IMR-90 (cell line): Measurements from ENCODE around the gene GCC2. TPM values are rescaled to one million over a fixed set of nuclear protein-coding genes. Genes with fewer than 3 reads are reported as not detected.
"Not testable (repeated sequence)": the region's sequence is repeated elsewhere in the genome, so short reads cannot be mapped to it uniquely, and the experiment has no call there.

Experiments
- ATAC-seq: fragments of 200-7000 bp; cut with Tn5 transposase; 2 replicates; pipeline ENCODE4 v1.9.1; 2020; ENCODE audit warnings: low read depth, mild to moderate bottlenecking, moderate library complexity
- BruUV-seq: library from RNA; stranded (reverse); fragments of 400-500 nt; replicated peaks from 2 replicates; lab custom pipeline; 2021; lab: Mats Ljungman, UMichigan
- CTCF ChIA-PET: fragments of 300-600 bp; formaldehyde crosslinking; extraction: SDS; loops from one replicate; lab custom pipeline; 2021; ENCODE audit warnings: antibody characterized with exemption; lab: Yijun Ruan, JAX
- POLR2A ChIA-PET: fragments of 300-600 bp; sonication (Branson Sonifier 250); formaldehyde crosslinking; loops from one replicate; lab custom pipeline; 2022; ENCODE audit warnings: antibody characterized with exemption; ENCODE audit not compliant: unreplicated experiment; lab: Charles Lee
- DNase-seq: peaks from one replicate; pipeline ENCODE4 v3.0.0; 2013
- H2AFZ ChIP-seq: replicated peaks from 2 replicates; pipeline ENCODE3; 2013; ENCODE audit warnings: low read length, mild to moderate bottlenecking; ENCODE audit not compliant: poor library complexity
- H2AK5ac ChIP-seq: 2 replicates; pipeline ENCODE4 v1.6.1; 2013; ENCODE audit warnings: low read depth, low read length, inconsistent platforms
- H2AK9ac ChIP-seq: replicated peaks from 2 replicates; pipeline ENCODE3; 2013; ENCODE audit warnings: mild to moderate bottlenecking, low read depth, low read length, moderate library complexity; ENCODE audit not compliant: poor library complexity
- H2BK120ac ChIP-seq: 2 replicates; pipeline ENCODE4 v1.6.1; 2013; ENCODE audit warnings: low read depth, low read length, inconsistent platforms
- H2BK15ac ChIP-seq: 3 replicates; pipeline ENCODE4 v1.6.1; 2013; ENCODE audit warnings: low read depth, low read length, inconsistent platforms
- H2BK20ac ChIP-seq: 2 replicates; pipeline ENCODE4 v1.6.1; 2013; ENCODE audit warnings: low read depth, mild to moderate bottlenecking, inconsistent platforms, low read length, moderate library complexity
- H2BK5ac ChIP-seq: 2 replicates; pipeline ENCODE4 v1.6.1; 2013; ENCODE audit warnings: mild to moderate bottlenecking, low read depth, low read length, inconsistent platforms; ENCODE audit not compliant: poor library complexity, severe bottlenecking
- H3K14ac ChIP-seq: replicated peaks from 2 replicates; pipeline ENCODE4 v1.6.1; 2013; ENCODE audit warnings: low read depth, low read length, inconsistent platforms
- H3K18ac ChIP-seq: 2 replicates; pipeline ENCODE4 v1.6.1; 2013; ENCODE audit warnings: low read depth, low read length, control low read depth
- H3K23ac ChIP-seq: 2 replicates; pipeline ENCODE4 v1.6.1; 2013; ENCODE audit warnings: low read depth, low read length, inconsistent platforms
- H3K27ac ChIP-seq: 2 replicates; pipeline ENCODE4 v1.5.1; 2013; ENCODE audit warnings: mild to moderate bottlenecking, control low read depth, low read length; ENCODE audit not compliant: insufficient read depth
- H3K27me3 ChIP-seq: 2 replicates; pipeline ENCODE4 v1.6.1; 2013; ENCODE audit warnings: low read length; ENCODE audit not compliant: control insufficient read depth, insufficient read depth
- H3K36me3 ChIP-seq: 2 replicates; pipeline ENCODE4 v1.6.1; 2013; ENCODE audit warnings: low read length, mixed read lengths; ENCODE audit not compliant: control insufficient read depth, insufficient read depth
- H3K4ac ChIP-seq: 2 replicates; pipeline ENCODE4 v1.6.1; 2013; ENCODE audit warnings: low read depth, low read length, inconsistent platforms
- H3K4me1 ChIP-seq: 2 replicates; pipeline ENCODE4 v1.6.1; 2013; ENCODE audit warnings: low read length, mixed read lengths; ENCODE audit not compliant: control insufficient read depth, insufficient read depth
- H3K4me2 ChIP-seq: 2 replicates; pipeline ENCODE4 v1.6.1; 2013; ENCODE audit warnings: low read depth, mild to moderate bottlenecking, control low read depth, low read length, moderate library complexity
- H3K4me3 ChIP-seq: 2 replicates; pipeline ENCODE4 v1.5.1; 2013; ENCODE audit warnings: low read depth, mild to moderate bottlenecking, control low read depth, low read length, moderate library complexity; ENCODE audit not compliant: insufficient read depth
- H3K56ac ChIP-seq: 2 replicates; pipeline ENCODE4 v1.6.1; 2013; ENCODE audit warnings: low read length, inconsistent platforms; ENCODE audit not compliant: insufficient read depth; ENCODE audit errors: extremely low read depth
- H3K79me1 ChIP-seq, 2 experiments: 2 replicates each; pipeline ENCODE4 v1.6.1; 2013; ENCODE audit warnings: low read length in 2 of 2, inconsistent platforms in 1 of 2, low read depth in 1 of 2
- H3K9ac ChIP-seq: 2 replicates; pipeline ENCODE4 v1.6.1; 2013; ENCODE audit warnings: low read depth, low read length, control low read depth
- H3K9me1 ChIP-seq: 2 replicates; pipeline ENCODE4 v1.6.1; 2013; ENCODE audit warnings: low read length, inconsistent platforms; ENCODE audit not compliant: insufficient read depth
- H3K9me3 ChIP-seq: 2 replicates; pipeline ENCODE4 v1.6.1; 2013; ENCODE audit warnings: low read length; ENCODE audit not compliant: control insufficient read depth, insufficient read depth
- H4K20me1 ChIP-seq: 2 replicates; pipeline ENCODE4 v1.6.1; 2013; ENCODE audit warnings: low read length, inconsistent platforms; ENCODE audit not compliant: insufficient read depth
- H4K5ac ChIP-seq: 2 replicates; pipeline ENCODE4 v1.6.1; 2013; ENCODE audit warnings: mild to moderate bottlenecking, low read depth, low read length, control low read depth
- H4K8ac ChIP-seq, 2 experiments: 2 replicates each; pipeline ENCODE4 v1.6.1; 2013; ENCODE audit warnings: low read depth in 2 of 2, low read length in 2 of 2, control low read depth in 1 of 2, inconsistent platforms in 1 of 2
- H4K91ac ChIP-seq: 2 replicates; pipeline ENCODE4 v1.6.1; 2013; ENCODE audit warnings: low read depth, low read length, inconsistent platforms; ENCODE audit not compliant: insufficient read depth
- WGBS, 2 experiments: methylation state at CpG; one replicate each; pipeline versions ENCODE4 v1.1.5 to v1.1.7; 2013; ENCODE audit warnings: missing lambda C conversion rate in 2 of 2; ENCODE audit not compliant: insufficient read length in 1 of 2; ENCODE audit errors: extremely low coverage in 2 of 2; 5-methylcytosine and 5-hydroxymethylcytosine counted together
- dilution Hi-C: fragments of 300-500 bp; cut with HindIII; formaldehyde crosslinking; loops from one replicate; pipeline ENCODE4 v1.14.3; 2018; ENCODE audit warnings: low sequenced_read_pairs; ENCODE audit not compliant: unreplicated experiment
- in situ Hi-C: fragments of 300-500 bp; cut with MboI; formaldehyde crosslinking; loops from 3 replicates; pipeline ENCODE4 v1.14.3; 2019; ENCODE audit warnings: low sequenced_read_pairs, inconsistent platforms, mixed read lengths
- intact Hi-C: fragments of 100-400 bp; cut with micrococcal nuclease; formaldehyde crosslinking; loops from 2 replicates; pipeline ENCODE4 v1.10.0; 2022
- polyA plus RNA-seq, 3 experiments: library from polyadenylated mRNA; depleted of rRNA; stranded (reverse); fragments of >200 nt; gene quantifications; 2 replicates each; pipeline ENCODE4 v1.2.3, GENCODE V29; 2012; ENCODE audit warnings: low replicate concordance in 1 of 3
- total RNA-seq: library from RNA; depleted of rRNA; stranded (reverse); fragments of >200 nt; gene quantifications from 2 replicates; pipeline ENCODE4 v1.2.3, GENCODE V29; 2012

Gene GCC2
- total and polyA plus RNA-seq, 2 of the 4 experiments (the other 2 are of a cell fraction): 6.4 to 8.6 TPM

GRCh38 chr2:108496167-108496566 is 47.2 kb downstream of the GCC2 start:
- WGBS, 2 experiments: no CpG with 5 or more reads among the region's 3 CpGs
- dilution Hi-C loops, H3K4me3 ChIP-seq, H3K4me1 ChIP-seq, H3K27ac ChIP-seq, BruUV-seq, H3K4me2 ChIP-seq, H2BK120ac ChIP-seq, ATAC-seq, H3K23ac ChIP-seq, H3K56ac ChIP-seq, H4K8ac ChIP-seq, H2BK15ac ChIP-seq, H3K4ac ChIP-seq, H3K18ac ChIP-seq, POLR2A ChIA-PET, H3K79me1 ChIP-seq, intact Hi-C loops, DNase-seq, H3K27me3 ChIP-seq, H4K91ac ChIP-seq, H3K9me1 ChIP-seq, H4K5ac ChIP-seq, H3K14ac ChIP-seq, H3K9me3 ChIP-seq, H2AFZ ChIP-seq, H2BK5ac ChIP-seq, H2BK20ac ChIP-seq, H2AK5ac ChIP-seq, H4K20me1 ChIP-seq, H2AK9ac ChIP-seq, H3K9ac ChIP-seq, in situ Hi-C loops: not testable (repeated sequence)
- CTCF ChIA-PET: interaction anchor here (0.7 kb wide), 1 partner anchor 51 kb away, joined by 3 read pairs; no protein-coding TSS in a partner anchor
- H3K36me3 ChIP-seq: peaks cover 19% of the 10 kb centered on the region

- no CpG with 5 or more reads among the region's 4 CpGs for WGBS, 2 experiments
- H3K9me1 ChIP-seq, H3K56ac ChIP-seq, H3K4me3 ChIP-seq, H2AFZ ChIP-seq, H3K9me3 ChIP-seq, H2BK15ac ChIP-seq, dilution Hi-C loops, H3K36me3 ChIP-seq, H2BK5ac ChIP-seq, H3K4ac ChIP-seq, CTCF ChIA-PET, intact Hi-C loops, H3K9ac ChIP-seq, H3K18ac ChIP-seq, H3K14ac ChIP-seq, H3K27me3 ChIP-seq, in situ Hi-C loops, H2BK120ac ChIP-seq, H4K8ac ChIP-seq, H4K91ac ChIP-seq, H3K23ac ChIP-seq, H3K79me1 ChIP-seq, H4K20me1 ChIP-seq, H3K4me2 ChIP-seq, H3K4me1 ChIP-seq, H2AK9ac ChIP-seq, H4K5ac ChIP-seq, POLR2A ChIA-PET, H3K27ac ChIP-seq, H2AK5ac ChIP-seq, ATAC-seq, H2BK20ac ChIP-seq: not testable (repeated sequence)
- BruUV-seq: TSS peak; percentile 83
- DNase-seq: peak; percentile 1
These were observed 58.6 kb downstream of the GCC2 start for GRCh38 chr2:108507620-108508019.
